Tibial artery (tissue), 4 donors: ENCODE measurements around the gene TMIE.
A peak's percentile ranks its signal among the peaks of the same experiment; 100 is the strongest.

Experiments used
- DNase-seq, 2 donors: peaks; one replicate each; pipeline ENCODE4 v3.0.0-alpha.2; 2019
- H3K27ac ChIP-seq, 2 donors: fragments of 200-600 bp; sonication (generic) in 1 of 2; 1 replicate in 1 of 2; 2 replicates in 1 of 2; pipeline ENCODE4 v1.5.1; 2018 to 2019; ENCODE audit warnings: mild to moderate bottlenecking in 1 of 2
- H3K27me3 ChIP-seq, 2 donors: fragments of 200-600 bp; sonication (generic) in 1 of 2; one replicate each; pipeline versions ENCODE4 v1.5.1 to v1.6.0; 2016 to 2019
- H3K36me3 ChIP-seq, 3 donors: fragments of 200-600 bp; sonication (generic) in 2 of 3; one replicate each; pipeline ENCODE4 v1.5.1; 2016 to 2019; ENCODE audit warnings: mild to moderate bottlenecking in 2 of 3
- H3K4me1 ChIP-seq, 4 donors: fragments of 200-600 bp; sonication (generic) in 2 of 4; 1 replicate in 3 of 4; 2 replicates in 1 of 4; pipeline ENCODE4 v1.5.1; 2016 to 2019
- H3K4me3 ChIP-seq, 2 donors: fragments of 200-600 bp; sonication (generic) in 1 of 2; 1 replicate in 1 of 2; 2 replicates in 1 of 2; pipeline ENCODE4 v1.5.1; 2018 to 2019; ENCODE audit warnings: mild to moderate bottlenecking in 2 of 2
- H3K9me3 ChIP-seq, 3 donors: fragments of 200-600 bp; sonication (generic) in 1 of 3; one replicate each; pipeline ENCODE4 v1.5.1; 2016 to 2019
- CTCF ChIP-seq, 2 experiments: fragments of 200-600 bp in 1 of 2; fragments of 450-650 bp in 1 of 2; IDR thresholded peaks; one replicate each; pipeline ENCODE4 v1.5.1; 2017 to 2019; ENCODE audit warnings: antibody characterized with exemption in 2 of 2, mild to moderate bottlenecking in 1 of 2, moderate library complexity in 1 of 2
- intact Hi-C: fragments of 100-400 bp; cut with DNase I; formaldehyde crosslinking; loops from one replicate; pipeline ENCODE4 v1.15.0; 2023; ENCODE audit warnings: low total_unique reads

The TMIE gene

GRCh38 chr3:46705751-46706552 lies 4.8 kb downstream of the TMIE start:
- Histone ChIP-seq H3K27ac (no peak overlapping the region), H3K9me3 (no peaks in the 10 kb centered on the region), H3K4me3 (no peak overlapping the region), H3K36me3 (no peaks in the 10 kb centered on the region), H3K4me1 (peaks cover 0 to 10% (median 8%) of the 10 kb centered on the region in 4 donors), H3K27me3 (no peaks in the 10 kb centered on the region)
- peak; percentile 17 to 60 for DNase-seq
- intact Hi-C loops, result loop anchor here (2.0 to 10.0 kb wide), 3 partner anchors 149 to 289 kb away; no protein-coding TSS in a partner anchor
- no peak for TF ChIP-seq CTCF (IDR thresholded peaks at IDR 0.05)

GRCh38 chr3:46706771-46707582 lies 5.8 kb downstream of the TMIE start:
- H3K27ac ChIP-seq, result no peak overlapping the region
- H3K4me1 ChIP-seq, result peaks cover 0 to under 1% (median 0%) of the 10 kb centered on the region in 4 donors
- intact Hi-C loops, result loop anchor here (10.0 kb wide), 2 partner anchors 148 to 288 kb away; no protein-coding TSS in a partner anchor
- no peaks in the 10 kb centered on the region for H3K9me3 ChIP-seq
- no peak overlapping the region for H3K4me3 ChIP-seq
- peak in 1 of 2 donors; percentile 53 for DNase-seq
- no peaks in the 10 kb centered on the region for H3K27me3 ChIP-seq
- TF ChIP-seq CTCF (IDR thresholded peaks at IDR 0.05), result no peak
- no peaks in the 10 kb centered on the region for H3K36me3 ChIP-seq

- Histone ChIP-seq H3K4me1 (no peaks in the 10 kb centered on the region), H3K36me3 (no peaks in the 10 kb centered on the region), H3K4me3 (no peak overlapping the region), H3K9me3 (no peaks in the 10 kb centered on the region), H3K27me3 (no peaks in the 10 kb centered on the region), H3K27ac (no peak overlapping the region)
- intact Hi-C loops, result loop anchor here (10.0 kb wide), 2 partner anchors 147 to 287 kb away; no protein-coding TSS in a partner anchor
- no peak for TF ChIP-seq CTCF (IDR thresholded peaks at IDR 0.05)
- peak in 1 of 2 donors; percentile 51 for DNase-seq
Measured at GRCh38 chr3:46707601-46708011, 6.4 kb downstream of the TMIE start.

DNA sequence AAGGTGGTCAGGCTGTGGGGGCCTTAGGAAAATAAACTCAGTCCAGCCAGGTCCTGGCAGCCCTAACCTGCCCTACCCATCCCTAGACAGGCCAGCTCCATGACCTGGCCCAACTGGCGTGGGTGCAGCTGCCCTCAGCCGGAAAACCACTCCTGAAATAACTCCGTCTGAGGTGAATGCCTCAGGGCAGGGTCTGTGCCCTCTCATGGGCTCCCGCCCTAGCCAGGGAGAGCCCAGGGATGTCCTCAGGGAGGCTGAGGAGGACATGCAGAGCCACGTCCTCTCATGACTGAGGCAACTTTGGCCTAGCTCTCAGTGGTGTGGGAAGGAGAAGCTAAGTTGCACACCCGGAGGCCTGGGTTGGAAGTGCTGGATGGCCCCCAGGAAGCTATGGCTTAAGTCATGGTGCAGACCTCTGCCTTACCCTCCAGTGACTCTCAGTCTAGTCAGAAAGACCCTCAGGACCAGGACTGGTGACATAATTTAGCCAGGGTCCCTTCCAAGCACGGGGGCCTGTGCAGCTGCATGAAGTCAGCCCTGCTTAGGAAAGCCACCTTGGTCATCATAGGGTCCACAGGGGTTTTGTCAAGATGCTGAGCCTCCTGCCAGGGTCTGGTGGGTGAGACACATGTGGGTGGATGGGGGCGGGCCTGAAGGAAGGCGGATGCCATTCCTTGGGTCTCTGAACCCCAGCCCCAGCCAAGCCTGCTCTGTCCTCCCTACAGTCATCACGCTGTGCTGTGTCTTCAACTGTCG lies 7.4 kb downstream of the TMIE start:
- Histone ChIP-seq H3K9me3 (no peaks in the 10 kb centered on the region), H3K27me3 (no peaks in the 10 kb centered on the region), H3K4me3 (no peak overlapping the region), H3K4me1 (no peaks in the 10 kb centered on the region), H3K36me3 (no peaks in the 10 kb centered on the region), H3K27ac (no peak overlapping the region)
- TF ChIP-seq CTCF (IDR thresholded peaks at IDR 0.05), result no peak
- peak in 1 of 2 donors; percentile 54 for DNase-seq
- intact Hi-C loops, result loop anchor here (10.0 kb wide), 2 partner anchors 146 to 286 kb away; no protein-coding TSS in a partner anchor

DNA sequence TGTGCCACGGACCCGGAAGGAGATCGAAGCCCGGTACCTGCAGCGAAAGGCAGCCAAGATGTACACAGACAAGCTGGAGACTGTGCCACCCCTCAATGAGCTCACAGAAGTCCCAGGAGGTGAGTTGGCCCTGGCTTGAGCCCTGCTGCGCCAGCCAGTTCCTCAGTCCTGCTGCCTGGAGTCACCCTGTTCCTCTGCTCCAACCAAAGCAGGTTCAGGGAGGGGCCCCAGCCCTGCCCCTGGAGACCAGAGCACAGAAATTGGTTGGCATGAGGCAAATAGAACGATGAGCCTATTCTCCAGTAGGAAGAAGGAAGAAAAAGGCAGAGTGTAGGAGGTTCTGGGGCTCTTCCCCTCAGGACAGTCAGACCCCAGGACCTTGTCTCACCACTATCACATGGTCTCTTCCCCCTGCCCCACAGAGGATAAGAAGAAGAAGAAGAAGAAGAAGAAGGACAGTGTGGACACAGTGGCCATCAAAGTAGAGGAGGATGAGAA lies 8.0 kb downstream of the TMIE start:
- intact Hi-C loops, result loop anchor here (10.0 kb wide), 2 partner anchors 146 to 286 kb away; no protein-coding TSS in a partner anchor
- peak in 1 of 2 donors; percentile 48 for DNase-seq
- Histone ChIP-seq H3K27ac (no peak overlapping the region), H3K4me3 (no peak overlapping the region), H3K9me3 (no peaks in the 10 kb centered on the region), H3K36me3 (no peaks in the 10 kb centered on the region), H3K27me3 (no peaks in the 10 kb centered on the region), H3K4me1 (no peaks in the 10 kb centered on the region)
- no peak for TF ChIP-seq CTCF (IDR thresholded peaks at IDR 0.05)
